CD4-positive, alpha-beta T cell treated with Interleukin-12 subunit alpha and Interleukin-12 subunit beta, for 1 hour (primary cell): ENCODE data around the gene KRTAP21-1.
"Not testable (repeated sequence)": the region's sequence is repeated elsewhere in the genome, so short reads cannot be mapped to it uniquely, and the experiment has no call there.

Experiments used
- DNase-seq: peaks from one replicate; pipeline ENCODE4 v3.0.0-alpha.2; 2020

KRTAP21-1 gene

DNA sequence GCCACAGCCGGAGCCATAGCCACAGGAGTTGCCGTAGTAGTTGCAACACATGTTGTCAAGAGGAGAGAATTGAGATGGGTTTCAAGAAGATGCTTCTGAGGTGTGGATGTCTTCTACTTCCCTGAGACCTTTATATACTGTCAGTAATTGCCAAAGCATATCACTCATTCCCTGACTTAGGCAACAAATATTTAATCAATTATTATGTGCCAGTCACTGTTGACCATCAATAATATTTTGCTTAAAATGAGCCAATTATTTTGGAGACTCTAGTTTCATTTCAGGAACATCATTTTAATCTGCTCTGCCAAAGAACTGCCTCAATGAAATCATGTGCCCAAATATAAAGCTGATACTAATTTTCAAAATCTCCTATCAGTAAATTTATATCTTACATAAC, at the start of gene KRTAP21-1:
Gene KRTAP21-1, minus strand, starts transcription at position 101 of the 400 bp plus-strand sequence. Its CDS starts 50 bp downstream, at position 51.
- not testable (repeated sequence) for DNase-seq

DNA sequence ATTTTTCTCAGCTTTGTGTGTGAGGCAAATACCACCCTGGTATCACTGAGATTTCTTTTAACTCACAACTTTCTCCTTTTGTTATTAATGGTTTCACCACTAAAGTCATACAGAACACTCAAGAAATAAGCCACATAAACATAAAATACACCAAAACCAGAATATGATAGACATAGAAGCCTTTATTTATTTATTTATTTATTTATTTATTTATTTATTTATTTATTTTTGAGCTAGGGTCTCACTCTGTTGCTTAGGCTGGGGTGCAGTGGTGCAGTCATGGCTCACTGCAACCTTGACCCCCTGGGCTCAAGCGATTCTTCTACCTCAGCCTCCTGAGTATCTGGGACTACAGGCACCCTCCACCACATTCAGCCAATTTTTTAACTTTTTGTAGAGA, 45.4 kb upstream of the KRTAP21-1 start:
- no peak for DNase-seq

DNA sequence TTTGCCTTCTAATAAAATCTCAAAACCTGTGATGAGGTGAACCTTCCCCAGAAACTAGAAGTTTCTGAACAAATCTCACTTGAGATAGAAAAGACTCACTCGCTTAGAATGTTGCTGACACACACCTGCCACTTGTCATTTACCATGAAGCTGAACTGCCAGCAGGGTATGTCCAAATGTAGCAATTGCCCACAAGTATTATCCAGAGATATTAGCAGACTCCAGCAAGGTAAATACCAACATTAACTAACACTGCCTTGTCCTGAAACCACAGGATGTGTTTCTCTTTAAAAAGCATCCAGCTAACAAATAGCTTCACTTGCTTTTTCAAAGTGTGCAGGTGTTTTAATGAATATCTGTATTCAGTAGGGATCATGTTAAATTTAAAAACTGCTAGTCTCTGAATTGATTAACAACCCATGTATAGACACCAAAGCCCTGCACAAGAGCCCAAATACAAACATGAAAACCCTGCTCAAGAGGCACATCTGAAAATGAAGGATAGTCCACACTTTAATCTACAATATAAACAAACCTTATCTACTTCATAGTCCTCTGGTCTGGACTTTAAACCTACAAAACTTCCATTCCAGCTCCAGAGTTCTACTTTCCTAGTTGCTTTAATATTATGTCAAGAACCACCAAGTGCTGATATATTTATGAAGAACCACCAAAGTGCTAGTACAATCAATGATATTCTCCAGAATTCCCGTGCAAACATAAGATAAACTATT, 38.5 kb upstream of the KRTAP21-1 start:
- DNase-seq, result no peak

DNA sequence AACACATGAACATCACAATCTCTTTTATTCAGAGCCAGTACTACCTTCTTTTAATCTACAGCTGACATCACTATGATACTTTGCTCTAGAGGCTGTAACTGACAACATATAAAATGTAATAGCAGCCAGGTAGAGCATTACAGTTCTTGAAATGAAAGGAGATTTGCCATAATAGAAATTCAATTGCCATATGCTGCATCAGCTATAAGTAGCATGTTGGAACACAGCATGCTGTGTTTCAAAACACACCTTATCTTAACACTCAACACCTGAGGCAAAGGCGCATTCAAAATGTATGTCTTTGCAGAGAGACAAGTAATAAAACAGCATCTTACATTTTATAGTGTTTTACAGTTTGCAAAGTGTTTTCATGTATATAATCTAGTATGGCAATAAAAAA, 24.0 kb upstream of the KRTAP21-1 start:
- DNase-seq, result no peak

DNA sequence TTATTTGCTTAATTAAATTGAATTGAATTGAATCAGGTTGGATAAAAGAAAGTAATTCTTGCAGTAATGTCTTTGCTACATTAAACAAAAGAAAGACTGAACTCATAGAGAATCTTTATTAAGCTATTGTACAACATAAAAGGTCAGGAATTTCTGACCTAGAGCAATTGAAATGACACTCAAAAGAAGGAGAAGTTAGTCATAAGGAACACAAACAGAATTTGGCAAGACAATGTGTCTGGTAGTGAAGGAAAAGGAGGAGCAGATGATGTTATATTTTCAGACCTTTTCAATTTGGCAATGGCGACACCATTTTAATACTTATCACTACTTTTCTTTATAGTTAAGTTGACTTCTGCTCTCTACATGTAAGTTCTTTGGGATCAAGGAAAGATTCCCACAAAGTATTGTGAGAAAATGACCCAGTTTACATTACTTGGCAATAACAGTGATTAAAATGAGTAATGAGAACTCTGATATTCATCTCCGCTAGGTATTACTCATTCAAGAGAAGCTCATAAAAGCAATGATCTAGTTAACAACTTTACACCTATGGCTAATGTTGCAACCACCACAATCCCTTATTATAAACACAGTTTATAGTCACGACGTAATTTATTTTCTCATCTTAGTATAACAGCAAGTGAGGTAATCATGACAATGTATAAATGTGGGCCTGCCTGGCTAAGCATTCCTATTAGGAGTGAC, 14.7 kb upstream of the KRTAP21-1 start:
- no peak for DNase-seq

DNA sequence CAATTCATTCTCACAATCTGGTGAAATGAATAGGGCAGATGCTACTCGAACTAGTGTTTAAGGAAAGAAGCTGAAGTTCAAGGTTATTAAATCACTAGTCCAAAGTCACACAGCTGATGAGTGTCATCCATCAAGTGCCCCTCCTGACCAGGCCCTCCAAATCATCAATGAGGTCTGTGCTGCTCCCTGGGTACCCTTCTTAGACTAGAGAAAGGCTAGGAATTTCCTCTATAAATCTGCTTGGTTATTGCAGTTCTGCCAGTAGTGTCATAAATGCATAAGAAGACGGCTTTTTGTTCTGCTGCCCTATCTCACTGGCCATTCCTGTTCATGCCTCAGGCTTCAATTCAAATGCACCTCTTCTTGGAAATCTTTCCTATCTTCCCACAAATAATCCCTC, 5.5 kb upstream of the KRTAP21-1 start:
- DNase-seq, result no peak

GRCh38 chr21:30758306-30758705, 3.1 kb upstream of the KRTAP21-1 start:
- no peak for DNase-seq

DNA sequence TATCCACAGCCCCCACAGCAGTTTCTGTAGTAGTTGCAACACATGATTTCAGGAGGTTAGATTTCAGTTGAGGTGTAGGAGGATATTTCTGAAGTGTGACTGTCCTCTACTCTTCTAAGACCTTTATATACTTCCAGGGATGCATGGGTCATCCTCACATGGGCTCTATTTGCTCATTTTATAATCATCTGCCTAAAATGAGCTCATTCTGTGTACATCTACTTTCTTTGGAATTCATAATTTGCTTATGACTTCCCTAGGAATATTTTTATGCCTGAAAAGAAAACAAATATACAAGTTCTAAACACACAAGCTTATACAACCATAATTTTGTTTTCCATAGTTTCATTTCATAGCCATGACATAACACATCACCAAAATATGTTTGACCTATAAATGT, 8.1 kb downstream of the KRTAP21-1 start, which contains the start of gene KRTAP21-2:
Gene KRTAP21-2, minus strand, starts transcription at position 101 of the 400 bp plus-strand sequence. Its CDS starts 57 bp downstream, at position 44.
- no peak for DNase-seq

DNA sequence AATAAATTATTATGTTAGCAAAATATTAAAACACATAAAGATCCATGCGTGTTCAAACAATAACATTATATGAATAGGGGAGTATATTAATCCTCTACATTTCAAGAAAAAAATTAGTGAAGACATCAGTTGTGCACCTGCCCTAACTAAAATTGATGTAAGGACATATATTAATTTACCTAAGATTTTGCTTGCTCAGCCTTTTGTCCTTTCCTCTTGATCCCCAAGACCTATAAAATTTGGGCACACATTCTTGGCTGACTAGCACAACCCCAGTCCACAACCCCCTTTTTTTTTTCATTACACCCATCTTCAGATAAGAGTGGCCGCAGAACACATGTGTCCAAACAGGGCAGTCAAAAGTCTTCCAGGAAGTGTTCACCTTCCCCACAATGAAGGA, 14.8 kb downstream of the KRTAP21-1 start:
- DNase-seq, result no peak

- DNase-seq, result no peak
Observed at GRCh38 chr21:30733026-30733425, 22.2 kb downstream of the KRTAP21-1 start.

DNA sequence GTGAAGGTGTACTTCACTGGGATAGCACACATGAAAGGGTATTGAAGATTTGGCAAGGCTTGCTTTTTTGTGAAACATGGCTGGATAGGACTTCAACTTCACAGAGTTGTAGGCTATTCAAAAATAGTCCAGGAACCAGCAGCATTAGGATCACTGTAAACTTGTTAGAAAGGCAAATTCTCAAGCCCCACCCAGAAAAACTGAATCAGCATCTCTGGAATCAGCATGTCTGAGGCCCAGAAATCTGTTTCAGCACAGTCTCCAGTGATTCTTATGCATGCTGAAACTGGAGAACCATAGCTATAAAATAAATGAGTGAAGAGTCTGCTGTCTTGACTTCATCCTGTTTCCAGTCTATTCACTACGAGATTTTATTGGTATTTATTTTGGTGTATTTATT, 28.5 kb downstream of the KRTAP21-1 start:
- no peak for DNase-seq

GRCh38 chr21:30719401-30719800, 35.8 kb downstream of the KRTAP21-1 start:
- no peak for DNase-seq

DNA sequence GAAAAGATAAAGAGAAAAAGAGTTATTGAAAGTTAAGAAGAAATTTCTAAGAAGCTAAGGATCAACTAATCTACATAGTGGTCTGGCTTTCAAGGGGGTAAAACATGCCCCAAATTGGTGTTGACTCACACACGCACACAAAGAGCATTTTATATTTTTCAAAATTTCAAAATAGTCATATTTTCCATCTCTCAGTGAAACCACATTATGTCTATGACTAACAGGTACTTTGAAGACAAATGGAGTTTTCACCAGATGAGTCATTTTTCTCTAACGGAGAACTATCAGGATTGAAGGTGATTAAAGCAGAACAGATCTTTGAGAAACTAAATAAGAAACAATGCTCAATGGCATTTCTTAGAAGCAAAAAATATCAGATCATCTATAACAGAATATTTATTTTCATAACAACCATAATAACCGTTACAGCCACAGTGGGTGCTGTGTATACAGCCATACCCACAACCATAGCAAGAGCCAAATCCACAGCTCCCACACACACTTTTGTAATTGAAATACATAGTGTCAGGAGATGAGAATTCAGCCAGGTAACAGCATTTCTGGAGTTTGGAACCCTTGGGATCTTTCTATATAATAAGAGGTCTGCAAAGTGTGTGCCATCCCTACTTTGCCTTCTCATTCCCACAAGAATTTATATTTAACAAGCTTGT, 36.9 kb downstream of the KRTAP21-1 start, which contains the start of gene KRTAP21-3:
Gene KRTAP21-3, minus strand, starts transcription at position 539 of the 671 bp plus-strand sequence. Its CDS starts 18 bp downstream, at position 521.
- DNase-seq, result peak; percentile 1

- no peak for DNase-seq
Observed at GRCh38 chr21:30717105-30717504, 38.1 kb downstream of the KRTAP21-1 start.

DNA sequence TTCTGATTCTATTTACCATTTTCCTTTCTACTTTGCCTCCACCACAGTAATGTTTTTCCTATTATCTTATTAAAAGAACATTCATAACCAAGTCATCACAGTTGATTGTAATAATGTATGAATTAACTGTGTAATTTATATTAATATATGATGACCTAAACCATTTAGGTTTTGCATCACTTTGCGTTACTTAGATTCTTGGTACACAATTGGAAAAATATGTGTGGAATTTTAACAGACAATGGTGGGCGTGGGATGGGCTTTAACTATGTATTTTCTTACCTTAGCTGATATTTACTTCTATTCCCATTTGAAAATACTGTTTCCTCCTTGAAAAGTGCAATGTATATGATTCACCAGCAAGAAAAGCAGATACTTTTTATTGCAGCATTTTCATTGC, 40.3 kb downstream of the KRTAP21-1 start:
- no peak for DNase-seq

DNA sequence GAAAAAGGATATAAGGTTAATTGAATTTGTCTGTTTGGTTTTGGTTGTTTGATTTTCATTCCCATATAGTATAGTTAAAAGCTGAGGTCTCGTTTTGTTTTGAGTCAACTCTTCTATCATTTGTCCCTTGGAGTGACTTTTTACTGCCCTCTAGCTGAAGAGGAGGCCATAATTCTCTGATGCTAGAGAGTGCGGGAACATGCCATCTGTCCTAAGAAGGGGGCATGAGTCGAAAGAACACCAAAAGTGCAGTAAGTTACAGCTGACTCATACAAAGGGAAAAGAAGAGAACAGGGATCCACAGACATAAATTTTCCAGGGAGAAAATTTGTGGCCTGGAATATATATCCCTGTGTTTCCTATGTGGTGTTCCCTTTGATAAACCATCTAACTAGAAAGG, 40.8 kb downstream of the KRTAP21-1 start:
- no peak for DNase-seq

- no peak for DNase-seq
Observed at GRCh38 chr21:30713766-30714165, 41.5 kb downstream of the KRTAP21-1 start.

DNA sequence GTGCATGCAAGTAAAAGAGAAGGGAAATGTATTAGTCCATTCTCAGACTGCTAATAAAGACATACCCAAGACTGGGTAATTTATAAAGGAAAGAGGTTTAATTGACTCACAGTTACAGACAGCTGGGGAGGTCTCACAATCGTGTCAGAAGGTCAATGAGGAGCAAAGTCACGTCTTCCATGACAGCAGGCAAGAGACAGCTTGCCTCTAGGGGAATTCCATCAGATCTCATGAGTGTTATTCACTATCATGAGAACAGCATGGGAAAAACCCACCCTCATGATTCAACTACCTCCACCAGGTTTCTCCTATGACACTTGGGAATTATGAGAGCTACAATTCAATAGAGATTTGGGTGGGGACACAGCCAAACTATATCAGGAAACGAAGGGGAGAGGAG, 44.7 kb downstream of the KRTAP21-1 start:
- no peak for DNase-seq

DNA sequence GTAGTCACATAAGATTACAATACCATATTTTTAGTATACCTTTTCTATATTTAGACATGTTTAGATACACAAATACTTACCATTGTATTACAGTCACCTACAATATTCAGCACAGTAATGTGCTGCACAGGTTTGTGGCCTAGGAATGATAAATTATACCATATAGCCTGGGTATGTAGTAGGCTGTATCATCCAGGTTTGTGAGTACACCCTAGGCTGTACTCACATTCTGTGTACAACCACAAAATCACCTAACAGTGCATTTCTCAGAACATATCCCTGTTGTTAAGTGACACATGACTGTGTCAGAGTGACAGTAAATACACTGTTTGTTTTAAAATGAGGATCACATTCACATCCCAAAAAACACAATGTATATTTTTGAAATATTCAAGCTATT, 47.8 kb downstream of the KRTAP21-1 start:
- no peak for DNase-seq
